Mesenchymal stem cell (in vitro differentiated cells and primary cell): ENCODE data around the gene SH3PXD2A.

ENCODE experiments used
- DNase-seq: peaks from one replicate; pipeline ENCODE4 v3.0.0-alpha.2; 2013
- H2AFZ ChIP-seq: one replicate; pipeline ENCODE4 v1.6.1; 2013; ENCODE audit warnings: low read depth, mild to moderate bottlenecking, control low read depth, inconsistent platforms, low read length, moderate library complexity
- H2AK5ac ChIP-seq: 2 replicates; pipeline ENCODE4 v1.6.1; 2013; ENCODE audit warnings: low read length, moderate library complexity, mild to moderate bottlenecking, inconsistent platforms; ENCODE audit not compliant: severe bottlenecking
- H2BK120ac ChIP-seq: one replicate; pipeline ENCODE4 v1.6.1; 2013; ENCODE audit warnings: low read depth, mild to moderate bottlenecking, inconsistent platforms, low read length, moderate library complexity
- H2BK12ac ChIP-seq, 2 experiments: one replicate each; pipeline ENCODE4 v1.6.1; 2013; ENCODE audit warnings: inconsistent platforms in 2 of 2, low read length in 2 of 2, mild to moderate bottlenecking in 2 of 2, moderate library complexity in 2 of 2, control low read depth in 1 of 2
- H2BK15ac ChIP-seq: one replicate; pipeline ENCODE4 v1.6.1; 2013; ENCODE audit warnings: mild to moderate bottlenecking, low read depth, inconsistent platforms; ENCODE audit not compliant: poor library complexity, severe bottlenecking
- H2BK5ac ChIP-seq: 2 replicates; pipeline ENCODE4 v1.6.1; 2013; ENCODE audit warnings: low read depth, mild to moderate bottlenecking, low read length, control low read depth, inconsistent platforms; ENCODE audit not compliant: poor library complexity, severe bottlenecking
- H3K14ac ChIP-seq, 2 experiments: one replicate each; pipeline ENCODE4 v1.6.1; 2013; ENCODE audit warnings: inconsistent platforms in 2 of 2, low read length in 2 of 2, control low read depth in 1 of 2, mild to moderate bottlenecking in 1 of 2, moderate library complexity in 1 of 2
- H3K18ac ChIP-seq, 2 experiments: one replicate each; pipeline ENCODE4 v1.6.1; 2013; ENCODE audit warnings: inconsistent platforms in 2 of 2, low read length in 2 of 2, control low read depth in 1 of 2, low read depth in 1 of 2, mild to moderate bottlenecking in 1 of 2
- H3K23ac ChIP-seq, 2 experiments: one replicate each; pipeline ENCODE4 v1.6.1; 2013; ENCODE audit warnings: inconsistent platforms in 2 of 2, low read length in 2 of 2, mild to moderate bottlenecking in 2 of 2, moderate library complexity in 2 of 2, control low read depth in 1 of 2
- H3K27ac ChIP-seq: 2 replicates; pipeline ENCODE4 v1.5.1; 2013; ENCODE audit warnings: mild to moderate bottlenecking, moderate library complexity, low read length, control low read depth, inconsistent platforms; ENCODE audit not compliant: poor library complexity, severe bottlenecking
- H3K27me3 ChIP-seq, 2 experiments: 2 replicates each; pipeline versions ENCODE4 v1.6.1 to v1.7.0; 2013; ENCODE audit warnings: low read length in 2 of 2, mild to moderate bottlenecking in 2 of 2, moderate library complexity in 2 of 2, control low read depth in 1 of 2, inconsistent platforms in 1 of 2; ENCODE audit not compliant: control insufficient read depth in 1 of 2, insufficient read depth in 1 of 2
- H3K36me3 ChIP-seq, 2 experiments: 2 replicates each; pipeline versions ENCODE4 v1.6.1 to v1.7.0; 2013; ENCODE audit warnings: low read length in 2 of 2, control low read depth in 1 of 2, inconsistent platforms in 1 of 2, low read depth in 1 of 2, mild to moderate bottlenecking in 1 of 2; ENCODE audit not compliant: insufficient read depth in 2 of 2, control insufficient read depth in 1 of 2
- H3K4ac ChIP-seq, 2 experiments: one replicate each; pipeline ENCODE4 v1.6.1; 2013; ENCODE audit warnings: inconsistent platforms in 2 of 2, low read length in 2 of 2, mild to moderate bottlenecking in 2 of 2, moderate library complexity in 2 of 2, control low read depth in 1 of 2, low read depth in 1 of 2
- H3K4me1 ChIP-seq: 2 replicates; pipeline ENCODE4 v1.6.1; 2013; ENCODE audit warnings: low read depth, low read length, control low read depth; ENCODE audit not compliant: control insufficient read depth, insufficient read depth
- H3K4me2 ChIP-seq: 2 replicates; pipeline ENCODE4 v1.6.1; 2013; ENCODE audit warnings: low read length, mild to moderate bottlenecking, inconsistent platforms; ENCODE audit not compliant: poor library complexity, severe bottlenecking
- H3K4me3 ChIP-seq, 2 experiments: 2 replicates each; pipeline versions ENCODE4 v1.5.1 to v1.7.0; 2013; ENCODE audit warnings: low read length in 2 of 2, mild to moderate bottlenecking in 2 of 2, control low read depth in 1 of 2, low read depth in 1 of 2; ENCODE audit not compliant: insufficient read depth in 1 of 2
- H3K79me1 ChIP-seq: replicated peaks from 2 replicates; pipeline ENCODE4 v1.6.1; 2013; ENCODE audit warnings: mild to moderate bottlenecking, control low read depth, low read length, inconsistent platforms; ENCODE audit not compliant: poor library complexity, severe bottlenecking
- H3K9ac ChIP-seq: 2 replicates; pipeline ENCODE4 v1.7.0; 2013; ENCODE audit warnings: mild to moderate bottlenecking, low read length, moderate library complexity
- H3K9me3 ChIP-seq: 2 replicates; pipeline ENCODE4 v1.7.0; 2013; ENCODE audit warnings: mild to moderate bottlenecking, low read length; ENCODE audit not compliant: control insufficient read depth
- H4K8ac ChIP-seq: one replicate; pipeline ENCODE4 v1.6.1; 2013; ENCODE audit warnings: inconsistent platforms, mild to moderate bottlenecking, low read length, moderate library complexity
- H4K91ac ChIP-seq: one replicate; pipeline ENCODE4 v1.6.1; 2013; ENCODE audit warnings: mild to moderate bottlenecking, low read length, inconsistent platforms
- WGBS: methylation state at CpG from one replicate; pipeline ENCODE4 v1.1.7; 2013; ENCODE audit warnings: mixed read lengths; 5-methylcytosine and 5-hydroxymethylcytosine counted together

SH3PXD2A gene

GRCh38 chr10:103795634-103796270 is 59.6 kb downstream of the SH3PXD2A start:
- H2BK5ac ChIP-seq = no peak overlapping the region
- no peak overlapping the region for H3K4me2 ChIP-seq
- no peak overlapping the region for H2AK5ac ChIP-seq
- H3K27ac ChIP-seq = no peak overlapping the region
- peaks cover 0 to 5% of the 10 kb centered on the region in 2 experiments for H3K27me3 ChIP-seq
- no peak overlapping the region for H3K4ac ChIP-seq
- DNase-seq = no peak
- H3K4me1 ChIP-seq = peaks cover 6% of the 10 kb centered on the region
- H4K8ac ChIP-seq = no peak overlapping the region
- no peaks in the 10 kb centered on the region for H3K79me1 ChIP-seq
- H3K9ac ChIP-seq = no peak overlapping the region
- H3K14ac ChIP-seq = no peak overlapping the region
- H4K91ac ChIP-seq = no peak overlapping the region
- H3K36me3 ChIP-seq = peaks cover 5 to 32% of the 10 kb centered on the region in 2 experiments
- H3K23ac ChIP-seq = no peak overlapping the region
- H3K4me3 ChIP-seq = no peak overlapping the region
- no peak overlapping the region for H2BK15ac ChIP-seq
- no peak overlapping the region for H3K18ac ChIP-seq
- no peaks in the 10 kb centered on the region for H3K9me3 ChIP-seq
- no peak overlapping the region for H2BK120ac ChIP-seq
- no peak overlapping the region for H2AFZ ChIP-seq
- 91% methylated on average over 4 of the region's 4 CpGs for WGBS
- H2BK12ac ChIP-seq = no peak overlapping the region

- Histone ChIP-seq H2BK15ac (no peak overlapping the region), H3K14ac (no peak overlapping the region), H3K18ac (no peak overlapping the region), H2BK5ac (no peak overlapping the region), H2BK120ac (no peak overlapping the region), H2AK5ac (no peak overlapping the region), H2AFZ (no peak overlapping the region), H3K27me3 (peaks cover 0 to 5% of the 10 kb centered on the region in 2 experiments), H3K4me2 (no peak overlapping the region), H3K9ac (no peak overlapping the region), H3K79me1 (no peaks in the 10 kb centered on the region), H3K4me1 (peaks cover 1% of the 10 kb centered on the region), H3K4ac (no peak overlapping the region), H2BK12ac (no peak overlapping the region), H3K4me3 (no peak overlapping the region), H4K8ac (no peak overlapping the region), H3K36me3 (peaks cover 5 to 26% of the 10 kb centered on the region in 2 experiments), H3K9me3 (no peaks in the 10 kb centered on the region), H3K27ac (no peak overlapping the region), H3K23ac (no peak overlapping the region), H4K91ac (no peak overlapping the region)
- WGBS = 97% methylated on average over 6 of the region's 7 CpGs
- no peak for DNase-seq
These were observed 60.4 kb downstream of the SH3PXD2A start for GRCh38 chr10:103794996-103795395.

- Histone ChIP-seq H2BK15ac (no peak overlapping the region), H3K4me2 (no peak overlapping the region), H2AFZ (no peak overlapping the region), H2BK12ac (no peak overlapping the region), H3K27me3 (peaks cover 0 to 5% of the 10 kb centered on the region in 2 experiments), H4K91ac (no peak overlapping the region), H3K27ac (no peak overlapping the region), H3K4ac (no peak overlapping the region), H3K9ac (no peak overlapping the region), H3K18ac (no peak overlapping the region), H3K23ac (no peak overlapping the region), H3K4me3 (no peak overlapping the region), H3K79me1 (no peaks in the 10 kb centered on the region), H2BK120ac (no peak overlapping the region), H4K8ac (no peak overlapping the region), H3K4me1 (peaks cover 1% of the 10 kb centered on the region), H2AK5ac (no peak overlapping the region), H2BK5ac (no peak overlapping the region), H3K9me3 (no peaks in the 10 kb centered on the region), H3K36me3 (peaks cover 5 to 18% of the 10 kb centered on the region in 2 experiments), H3K14ac (no peak overlapping the region)
- 81% methylated on average over 11 of the region's 13 CpGs for WGBS
- no peak for DNase-seq
These were observed 61.2 kb downstream of the SH3PXD2A start for GRCh38 chr10:103793920-103794883.

DNA sequence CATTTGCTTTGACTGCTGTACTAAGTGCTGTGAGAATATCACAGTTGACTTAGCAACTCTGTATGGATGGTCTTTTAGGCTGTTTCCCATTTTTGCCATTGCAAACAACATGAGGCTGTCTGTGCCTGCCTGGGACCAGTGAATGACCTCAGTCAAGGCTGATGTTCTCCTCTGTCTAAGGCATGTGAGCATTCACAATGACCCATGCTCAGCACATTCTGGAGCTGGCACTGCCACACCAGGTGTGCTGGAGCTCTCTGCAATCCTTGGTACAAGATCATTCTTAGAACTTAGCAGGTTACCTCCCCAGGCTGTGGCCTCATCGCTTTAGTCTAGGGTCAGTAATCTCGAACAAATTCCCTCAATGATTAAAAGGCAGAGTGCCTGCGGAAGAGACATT is 61.9 kb downstream of the SH3PXD2A start:
- WGBS = 100% methylated on average over 3 of the region's 3 CpGs
- no peak overlapping the region for H2AFZ ChIP-seq
- H3K27me3 ChIP-seq = peaks cover 0 to 5% of the 10 kb centered on the region in 2 experiments
- H3K79me1 ChIP-seq = no peaks in the 10 kb centered on the region
- no peak overlapping the region for H3K4me2 ChIP-seq
- no peak for DNase-seq
- H3K23ac ChIP-seq = no peak overlapping the region
- H3K4me3 ChIP-seq = no peak overlapping the region
- H3K4me1 ChIP-seq = peaks cover 1% of the 10 kb centered on the region
- H3K14ac ChIP-seq = no peak overlapping the region
- no peak overlapping the region for H3K4ac ChIP-seq
- H4K91ac ChIP-seq = no peak overlapping the region
- H2AK5ac ChIP-seq = no peak overlapping the region
- H2BK15ac ChIP-seq = no peak overlapping the region
- no peak overlapping the region for H2BK120ac ChIP-seq
- H3K27ac ChIP-seq = no peak overlapping the region
- no peak overlapping the region for H2BK12ac ChIP-seq
- H3K9ac ChIP-seq = no peak overlapping the region
- no peaks in the 10 kb centered on the region for H3K9me3 ChIP-seq
- no peak overlapping the region for H2BK5ac ChIP-seq
- H3K36me3 ChIP-seq = peaks cover 5 to 12% of the 10 kb centered on the region in 2 experiments
- no peak overlapping the region for H3K18ac ChIP-seq
- H4K8ac ChIP-seq = no peak overlapping the region
